AG04450 (cell line): Measurements from ENCODE around the gene ANKRD65. TPM values are rescaled to one million over a fixed set of nuclear protein-coding genes. Genes with fewer than 3 reads are reported as not detected.
A peak's percentile ranks its signal among the peaks of the same experiment; 100 is the strongest.

ENCODE experiments used
- CTCF ChIA-PET: fragments of 300-600, 350-600 bp; formaldehyde crosslinking; extraction: SDS; loops from one replicate; lab custom pipeline; 2022; ENCODE audit warnings: antibody characterized with exemption, inconsistent platforms; lab: Charles Lee
- POLR2A ChIA-PET: fragments of 350-600 bp; formaldehyde crosslinking; extraction: SDS; loops from one replicate; lab custom pipeline; 2021; ENCODE audit warnings: antibody characterized with exemption, inconsistent platforms; lab: Yijun Ruan, JAX
- DNase-seq: peaks from one replicate; pipeline ENCODE4 v3.0.0-alpha.2; 2011; ENCODE audit warnings: low read depth, low spot score
- H3K27ac ChIP-seq: one replicate; pipeline ENCODE4 v1.5.1; 2012; ENCODE audit warnings: low read depth, low read length, control low read depth
- H3K27me3 ChIP-seq: one replicate; pipeline ENCODE4 v1.6.0; 2012; ENCODE audit warnings: low read length; ENCODE audit not compliant: control insufficient read depth, insufficient read depth
- H3K4me3 ChIP-seq: 2 replicates; pipeline ENCODE4 v1.5.1; 2011; ENCODE audit warnings: mild to moderate bottlenecking, low read depth, low read length, control low read depth
- H3K9me3 ChIP-seq: 2 replicates; pipeline ENCODE4 v1.5.1; 2012; ENCODE audit warnings: low read length; ENCODE audit not compliant: control insufficient read depth, insufficient read depth
- CTCF ChIP-seq: IDR thresholded peaks from 2 replicates; pipeline ENCODE4 v1.5.1; 2011; ENCODE audit warnings: low read depth, low read length, control low read depth, inconsistent platforms
- polyA plus RNA-seq: library from polyadenylated mRNA; depleted of rRNA; stranded (reverse); fragments of >200 nt; gene quantifications from 2 replicates; pipeline ENCODE4 v1.2.3, GENCODE V29; 2011

Gene ANKRD65
- polyA plus RNA-seq, 1 experiment, result 0.16 TPM

DNA sequence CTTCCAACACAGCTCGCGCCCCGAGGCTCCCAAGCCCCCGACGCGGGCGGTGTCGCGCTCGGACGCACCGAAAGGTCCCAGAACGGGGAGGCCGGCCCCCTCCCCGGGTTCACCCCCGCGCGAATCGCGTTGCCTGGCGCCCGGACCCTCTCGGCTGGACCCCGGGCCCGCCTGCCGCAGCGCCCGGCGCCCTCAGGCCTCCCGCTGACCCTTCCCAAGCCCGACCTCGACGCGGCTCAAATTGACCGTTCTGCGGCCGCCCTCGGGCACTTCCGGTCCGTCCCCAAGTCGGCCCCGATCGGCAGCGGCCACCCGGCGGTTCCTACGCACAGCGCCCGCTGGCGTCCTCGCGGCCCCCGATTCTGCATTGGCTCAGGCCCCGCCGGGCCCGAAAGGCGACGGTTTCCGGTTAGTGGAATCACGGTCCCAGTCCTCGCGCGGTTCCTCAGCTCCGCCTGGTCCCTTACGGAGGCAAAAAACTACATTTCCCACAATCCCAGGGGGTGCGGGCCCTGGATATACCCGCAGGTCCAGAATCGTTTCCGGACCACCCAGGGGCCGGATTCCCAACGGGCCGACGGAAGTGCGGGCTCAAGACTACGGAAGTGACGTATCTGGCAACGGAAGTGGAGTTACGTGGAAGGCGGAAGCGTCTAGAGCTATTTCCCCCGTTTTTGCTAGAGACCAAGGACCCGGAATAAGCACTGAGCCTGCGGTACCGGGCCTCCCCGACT lies 46.0 kb downstream of the ANKRD65 start, which contains the start of gene AURKAIP1:
Gene AURKAIP1 (minus strand): TSS at position 279 of the 734 bp plus-strand sequence. CDS start 451 bp downstream, outside the sequence.
- peak; percentile 47 for TF ChIP-seq CTCF
- ChIA-PET CTCF (interaction anchor here (0.5 kb wide), 1 partner anchor 66 kb away, joined by 3 read pairs; no protein-coding TSS in a partner anchor), POLR2A (interaction anchor here (0.6 to 2.2 kb wide), 22 partner anchors 10 to 195 kb away, joined by 3 to 16 read pairs (median 4); partner anchors contain the start of genes ATAD3A, CCNL2, MRPL20 and MXRA8)
- Histone ChIP-seq H3K9me3 (peaks cover 4% of the 10 kb centered on the region; the same call in 1 of the 2 replicates), H3K27me3 (no peaks in the 10 kb centered on the region), H3K27ac (peak within 1 kb of the TSS; percentile 85), H3K4me3 (peak within 1 kb of the TSS; percentile 83)
- DNase-seq, result peak; percentile 100

- DNase-seq, result no peak
- peaks cover 4% of the 10 kb centered on the region; the same call in 1 of the 2 replicates for H3K9me3 ChIP-seq
- CTCF ChIA-PET, result interaction anchor here (1.0 kb wide), 1 partner anchor 9 kb away, joined by 3 read pairs; no protein-coding TSS in a partner anchor
- no peak for TF ChIP-seq CTCF
- peak overlapping the region; percentile 83 for H3K4me3 ChIP-seq
- POLR2A ChIA-PET, result interaction anchor here (0.6 to 2.2 kb wide), 14 partner anchors 11 to 194 kb away, joined by 3 to 16 read pairs (median 6); partner anchors contain the start of genes ATAD3A, CCNL2, MRPL20 and MXRA8
- no peaks in the 10 kb centered on the region for H3K27me3 ChIP-seq
- peak overlapping the region; percentile 52 for H3K27ac ChIP-seq
These were observed 46.5 kb downstream of the ANKRD65 start for GRCh38 chr1:1374589-1374928.

DNA sequence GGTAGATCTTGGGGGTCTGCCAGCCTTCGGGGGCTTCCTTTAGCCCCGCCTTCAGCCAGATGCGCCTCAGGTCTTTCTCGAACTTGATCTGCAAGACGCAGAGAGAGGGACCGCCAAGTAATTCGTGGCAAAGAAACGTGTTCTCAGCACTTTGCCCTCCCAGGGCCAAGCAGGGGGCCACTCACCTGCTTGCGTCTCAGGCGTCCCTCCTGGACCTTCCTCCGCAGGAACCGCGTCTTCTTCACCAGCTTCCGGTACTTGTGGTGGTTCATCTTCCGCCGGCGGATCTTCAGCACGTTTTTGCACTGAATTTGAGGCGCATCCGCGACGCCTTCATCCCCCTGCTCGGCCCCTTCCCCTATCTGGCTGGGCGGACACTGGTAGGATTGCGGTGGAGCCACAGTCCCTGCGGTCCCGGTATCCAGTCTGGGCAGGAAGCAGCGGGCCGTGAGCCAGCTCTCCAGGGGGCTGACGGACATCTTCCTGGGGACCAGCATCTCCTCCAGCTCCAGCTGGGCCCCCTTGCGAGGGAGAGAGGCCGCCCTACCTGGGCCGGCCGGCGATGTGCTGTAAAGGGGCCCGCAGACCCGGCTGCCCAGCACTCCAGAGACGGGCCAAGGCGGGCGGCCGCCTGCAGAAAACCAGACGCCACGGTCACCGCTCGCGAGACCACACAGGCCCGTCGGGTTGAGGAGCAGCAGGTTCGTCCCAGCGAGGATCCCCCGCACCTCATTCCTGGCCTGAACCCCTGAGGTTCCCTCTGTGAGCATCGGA lies 47.1 kb downstream of the ANKRD65 start:
- CTCF ChIA-PET, result interaction anchor here (1.0 kb wide), 1 partner anchor 8 kb away, joined by 3 read pairs; no protein-coding TSS in a partner anchor
- TF ChIP-seq CTCF, result no peak
- POLR2A ChIA-PET, result interaction anchor here (1.0 to 2.2 kb wide), 6 partner anchors 12 to 194 kb away, joined by 3 to 16 read pairs (median 5); partner anchors contain the start of gene MXRA8
- Histone ChIP-seq H3K27ac (peak overlapping the region; percentile 52), H3K27me3 (no peaks in the 10 kb centered on the region), H3K9me3 (peaks cover 4% of the 10 kb centered on the region; the same call in 1 of the 2 replicates), H3K4me3 (peak overlapping the region; percentile 83)
- DNase-seq, result no peak

DNA sequence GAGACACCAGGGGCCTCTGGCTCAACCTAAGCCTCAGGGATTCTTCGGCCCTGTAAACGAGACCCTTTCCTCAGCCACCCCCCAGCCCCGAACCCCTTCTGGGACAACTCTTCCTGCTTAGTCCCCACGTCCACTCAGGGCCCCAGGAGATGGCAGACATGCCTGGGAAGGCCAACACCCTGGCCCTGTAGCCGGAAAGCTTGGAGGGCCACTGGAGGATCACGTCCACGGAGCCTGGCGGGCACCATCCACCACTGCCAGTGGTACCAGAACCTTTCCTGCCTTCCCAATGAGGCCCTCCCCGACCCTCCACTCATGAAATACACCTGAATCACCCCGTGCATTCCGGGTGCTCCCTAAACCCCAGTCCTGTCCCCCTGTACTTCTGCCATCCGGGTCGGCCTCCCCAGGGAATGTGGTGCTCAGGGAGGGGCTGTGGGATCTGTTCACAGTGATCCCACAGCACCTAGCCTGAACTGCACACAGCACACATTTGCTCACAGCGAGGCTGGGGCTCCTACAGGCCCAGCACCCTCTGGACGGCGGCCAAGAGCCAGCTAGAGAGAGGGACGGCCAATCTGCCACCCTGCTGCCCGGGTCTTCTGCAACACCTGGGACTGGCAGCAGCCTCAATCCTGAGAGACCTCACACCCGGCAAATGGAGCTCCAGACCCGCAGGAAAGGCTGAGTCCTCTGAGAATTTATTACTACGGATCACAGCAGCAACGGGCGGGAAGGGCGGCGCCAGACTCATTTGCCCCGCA lies 47.8 kb downstream of the ANKRD65 start:
- DNase-seq, result no peak
- POLR2A ChIA-PET, result interaction anchor here (1.0 kb wide), 1 partner anchor 21 kb away, joined by 3 read pairs; no protein-coding TSS in a partner anchor
- CTCF ChIA-PET, result interaction anchor here (0.6 to 1.3 kb wide), 9 partner anchors 8 to 34 kb away, joined by 3 to 7 read pairs (median 3); no protein-coding TSS in a partner anchor
- Histone ChIP-seq H3K27me3 (no peaks in the 10 kb centered on the region), H3K9me3 (peaks cover 4% of the 10 kb centered on the region; the same call in 1 of the 2 replicates), H3K27ac (no peak overlapping the region), H3K4me3 (no peak overlapping the region; the same call in 1 of the 2 replicates)
- TF ChIP-seq CTCF, result no peak
